GM21786 (cell line): ENCODE results near the gene APOBEC4.
"Not testable (repeated sequence)": the region's sequence is repeated elsewhere in the genome, so short reads cannot be mapped to it uniquely, and the experiment has no call there.

ENCODE experiments used
- ATAC-seq: cut with Tn5 transposase; IDR thresholded peaks from one replicate; pipeline ENCODE4 v1.9.1; 2021; ENCODE audit not compliant: unreplicated experiment

Gene APOBEC4

GRCh38 chr1:183635099-183635605 lies 18.0 kb downstream of the APOBEC4 start:
- peak; percentile 1 for ATAC-seq

- no peak for ATAC-seq
Observed at GRCh38 chr1:183634429-183635065, 18.6 kb downstream of the APOBEC4 start.

- peak; percentile 49 for ATAC-seq
Observed at GRCh38 chr1:183633676-183634343, 19.3 kb downstream of the APOBEC4 start.

GRCh38 chr1:183632964-183633363 lies 20.2 kb downstream of the APOBEC4 start:
- ATAC-seq: no peak

GRCh38 chr1:183632114-183632513 lies 21.0 kb downstream of the APOBEC4 start:
- ATAC-seq: no peak

- no peak for ATAC-seq
Observed at GRCh38 chr1:183630748-183631147, 22.4 kb downstream of the APOBEC4 start.

GRCh38 chr1:183628537-183628936 lies 24.6 kb downstream of the APOBEC4 start:
- no peak for ATAC-seq

GRCh38 chr1:183626236-183626635 lies 26.9 kb downstream of the APOBEC4 start:
- not testable (repeated sequence) for ATAC-seq

GRCh38 chr1:183622884-183623785 lies 30.0 kb downstream of the APOBEC4 start:
- ATAC-seq: peak; percentile 79

GRCh38 chr1:183622013-183622412 lies 31.1 kb downstream of the APOBEC4 start:
- ATAC-seq: no peak

- no peak for ATAC-seq
Observed at GRCh38 chr1:183620311-183620710, 32.8 kb downstream of the APOBEC4 start.

GRCh38 chr1:183619781-183620180 lies 33.3 kb downstream of the APOBEC4 start:
- no peak for ATAC-seq

- not testable (repeated sequence) for ATAC-seq
Observed at GRCh38 chr1:183618202-183618601, 34.9 kb downstream of the APOBEC4 start.

- ATAC-seq: not testable (repeated sequence)
Observed at GRCh38 chr1:183612975-183613374, 40.1 kb downstream of the APOBEC4 start.

- no peak for ATAC-seq
Observed at GRCh38 chr1:183612407-183612806, 40.7 kb downstream of the APOBEC4 start.

GRCh38 chr1:183611021-183611420 lies 42.1 kb downstream of the APOBEC4 start:
- ATAC-seq: no peak

GRCh38 chr1:183609759-183610452 lies 43.2 kb downstream of the APOBEC4 start:
- ATAC-seq: no peak

- ATAC-seq: peak; percentile 50
Observed at GRCh38 chr1:183609313-183609712, 43.8 kb downstream of the APOBEC4 start.

GRCh38 chr1:183607322-183607980 lies 45.7 kb downstream of the APOBEC4 start:
- peak; percentile 38 for ATAC-seq

GRCh38 chr1:183605904-183606303 lies 47.2 kb downstream of the APOBEC4 start:
- no peak for ATAC-seq
